GM21737 (cell line): ENCODE results near the gene HSD17B4.
"Not testable (repeated sequence)": the region's sequence is repeated elsewhere in the genome, so short reads cannot be mapped to it uniquely, and the experiment has no call there.

ENCODE experiments used
- ATAC-seq: cut with Tn5 transposase; IDR thresholded peaks from one replicate; pipeline ENCODE4 v1.9.1; 2021; ENCODE audit warnings: mild to moderate bottlenecking, moderate library complexity; ENCODE audit not compliant: unreplicated experiment

The HSD17B4 gene

DNA sequence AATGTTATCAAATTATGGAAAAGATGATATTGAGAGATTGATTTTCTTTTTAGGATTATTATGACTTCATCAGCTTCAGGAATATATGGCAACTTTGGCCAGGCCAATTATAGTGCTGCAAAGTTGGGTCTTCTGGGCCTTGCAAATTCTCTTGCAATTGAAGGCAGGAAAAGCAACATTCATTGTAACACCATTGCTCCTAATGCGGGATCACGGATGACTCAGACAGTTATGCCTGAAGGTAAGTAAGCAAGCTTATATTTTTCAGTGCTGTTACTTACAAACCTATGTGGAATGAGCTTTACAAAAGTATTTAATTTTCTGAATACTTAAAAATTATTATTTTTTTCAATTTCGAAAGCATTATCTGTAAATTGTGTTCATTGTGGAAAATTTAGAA is 26.5 kb downstream of the HSD17B4 start:
- no peak for ATAC-seq

DNA sequence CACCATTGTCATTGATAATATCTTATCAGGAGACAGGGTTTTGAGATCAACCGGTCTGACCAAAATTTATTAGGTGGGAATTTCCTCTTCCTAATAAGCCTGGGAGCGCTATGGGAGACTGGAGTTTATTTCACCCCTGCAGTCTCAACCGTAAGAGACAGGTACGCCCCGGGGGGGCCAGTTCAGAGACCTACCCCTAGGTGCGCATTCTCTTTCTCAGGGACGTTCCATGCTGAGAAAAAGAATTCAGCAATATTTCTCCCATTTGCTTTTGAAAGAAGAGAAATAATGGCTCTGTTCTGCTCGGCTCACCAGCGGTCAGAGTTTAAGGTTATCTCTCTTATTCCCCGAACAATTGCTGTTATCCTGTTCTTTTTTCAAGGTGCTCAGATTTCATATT is 28.3 kb downstream of the HSD17B4 start:
- ATAC-seq = not testable (repeated sequence)

- ATAC-seq = no peak
Measured at GRCh38 chr5:119483155-119483554, 30.9 kb downstream of the HSD17B4 start.

GRCh38 chr5:119484884-119485283 is 32.6 kb downstream of the HSD17B4 start:
- ATAC-seq = no peak

DNA sequence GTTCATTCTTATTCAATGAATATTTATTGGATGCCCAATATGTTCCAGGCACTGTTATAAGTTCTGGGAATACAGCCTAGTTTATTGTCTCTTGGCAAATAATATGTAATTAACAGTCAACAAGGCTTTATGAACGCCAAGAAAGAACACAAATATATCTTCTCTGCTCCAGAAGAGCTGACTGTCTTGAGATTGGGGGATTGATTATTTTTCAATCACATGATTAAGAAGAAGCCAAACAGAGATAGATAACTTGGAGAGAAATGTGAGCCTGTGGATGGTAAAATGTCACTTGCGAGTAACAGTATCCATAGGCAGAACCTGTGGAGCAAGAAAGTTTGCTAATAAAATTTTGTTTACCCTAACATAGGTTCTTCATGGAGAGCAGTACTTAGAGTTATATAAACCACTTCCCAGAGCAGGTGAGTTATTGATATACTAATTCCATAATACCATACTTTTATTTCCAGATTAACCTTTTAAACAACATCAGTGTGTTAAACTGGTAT is 49.4 kb downstream of the HSD17B4 start:
- ATAC-seq = no peak

DNA sequence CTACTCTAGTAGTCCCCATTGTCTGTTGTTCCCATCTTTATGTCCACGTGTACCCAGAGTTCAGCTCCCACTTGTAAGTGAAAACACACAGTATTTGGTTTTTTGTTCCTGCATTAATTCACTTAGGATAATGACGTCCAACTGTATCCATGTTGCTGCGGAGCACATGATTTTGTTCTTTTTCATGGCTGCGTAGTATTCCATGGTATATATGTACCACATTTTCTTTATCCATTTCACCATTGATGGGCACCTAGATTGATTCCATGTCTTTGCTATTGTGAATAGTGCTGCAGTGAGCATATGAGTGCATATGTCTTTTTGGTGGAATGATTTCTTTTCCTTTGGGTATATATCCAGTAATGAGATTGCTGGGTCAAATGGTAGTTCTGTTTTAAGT is 51.6 kb downstream of the HSD17B4 start:
- not testable (repeated sequence) for ATAC-seq

- ATAC-seq = no peak
Measured at GRCh38 chr5:119512277-119512676, 60.0 kb downstream of the HSD17B4 start.

DNA sequence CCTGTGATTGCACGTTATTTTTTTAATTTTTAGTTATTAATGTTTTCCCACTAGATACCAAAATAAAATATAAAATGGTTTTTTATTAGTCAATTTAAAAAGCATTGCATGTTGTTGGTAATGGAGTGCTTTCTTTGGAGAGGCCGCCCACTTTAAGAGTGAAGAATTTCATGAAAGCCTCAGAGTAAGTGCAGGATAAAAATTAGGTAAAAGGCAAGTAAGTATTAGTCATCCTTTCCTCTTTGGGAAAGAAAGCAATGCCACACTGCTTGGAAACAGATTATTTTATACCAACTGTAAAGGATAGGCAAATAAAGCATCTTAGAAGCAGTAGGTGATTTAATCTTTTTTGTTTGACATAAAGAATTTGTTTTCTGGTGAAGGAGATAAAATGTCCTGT is 62.9 kb downstream of the HSD17B4 start:
- ATAC-seq = no peak

- ATAC-seq = not testable (repeated sequence)
Measured at GRCh38 chr5:119517115-119517514, 64.8 kb downstream of the HSD17B4 start.

DNA sequence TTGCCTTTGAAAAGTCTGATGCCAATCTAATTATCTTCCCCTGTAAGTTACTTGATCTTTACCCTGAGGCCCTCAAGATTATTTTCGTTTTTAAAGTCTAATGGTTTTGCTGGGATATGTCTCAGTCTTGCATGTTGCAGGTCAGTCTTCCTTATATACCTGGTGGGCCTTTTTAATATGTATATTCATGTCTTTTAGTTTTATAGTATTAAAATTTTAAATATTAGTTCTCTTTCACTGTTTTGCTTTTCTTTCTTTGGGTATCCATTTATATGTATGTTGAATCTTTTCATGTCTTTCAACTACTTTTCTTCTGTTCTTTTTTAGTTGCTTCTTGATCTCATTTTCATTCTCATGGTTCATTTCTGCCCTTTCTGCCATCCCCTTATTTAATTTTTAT is 68.9 kb downstream of the HSD17B4 start:
- no peak for ATAC-seq

DNA sequence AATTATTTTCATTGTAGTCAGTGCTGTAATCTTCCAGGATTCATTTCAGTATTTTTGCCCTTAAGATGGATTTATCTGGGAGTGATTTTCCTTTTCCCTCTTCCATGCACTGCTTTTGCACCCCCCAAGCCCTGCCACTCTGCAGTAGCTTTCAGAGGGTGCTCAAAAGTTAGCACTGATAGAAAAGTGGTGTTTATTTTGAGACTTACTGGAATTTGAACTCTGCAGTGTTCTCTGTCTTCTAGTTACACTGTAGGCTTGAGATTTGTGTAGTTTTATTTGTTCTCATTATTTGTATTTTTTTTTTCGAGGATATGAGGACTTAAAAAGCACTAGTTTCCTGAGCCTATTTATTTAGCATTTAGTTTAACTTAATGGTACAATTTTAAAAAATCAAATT is 70.5 kb downstream of the HSD17B4 start:
- ATAC-seq = no peak

DNA sequence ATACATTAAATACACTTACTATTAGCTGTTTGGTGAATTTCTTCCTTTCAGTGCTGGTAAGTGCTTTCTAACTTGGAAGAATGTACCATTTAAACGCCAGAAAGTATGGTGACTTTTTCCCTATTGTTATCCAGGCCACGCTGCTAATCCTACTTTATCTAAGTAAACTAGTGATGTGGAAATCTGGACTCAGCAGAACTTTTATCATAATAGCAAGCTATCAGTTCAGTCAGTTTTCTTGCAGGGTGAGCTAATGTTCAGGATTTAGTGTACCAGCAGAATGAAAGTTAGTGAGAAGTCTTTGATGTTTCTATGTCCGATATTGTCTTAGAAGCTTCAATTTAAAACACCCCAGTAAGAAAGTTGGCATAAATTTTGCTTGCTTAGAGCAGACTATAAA is 72.2 kb downstream of the HSD17B4 start:
- ATAC-seq = no peak

DNA sequence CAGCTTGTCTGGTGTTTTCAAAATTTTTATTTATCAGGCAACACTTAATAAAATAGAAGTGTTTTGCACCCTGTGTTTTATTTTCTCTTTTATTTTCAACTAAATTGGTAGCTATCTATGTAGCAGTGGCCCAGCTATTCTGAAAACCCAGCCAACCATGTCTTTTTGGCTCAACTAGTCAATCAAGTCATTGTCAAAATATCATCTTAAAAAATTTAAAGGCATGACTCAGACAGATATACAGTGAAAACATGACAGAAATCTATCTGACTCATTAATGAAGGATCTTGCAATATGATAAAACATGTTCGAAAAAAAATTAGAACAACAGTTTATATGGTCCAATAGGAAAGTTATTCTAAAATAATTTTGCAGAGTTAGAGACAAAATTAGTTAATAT is 75.1 kb downstream of the HSD17B4 start:
- no peak for ATAC-seq

DNA sequence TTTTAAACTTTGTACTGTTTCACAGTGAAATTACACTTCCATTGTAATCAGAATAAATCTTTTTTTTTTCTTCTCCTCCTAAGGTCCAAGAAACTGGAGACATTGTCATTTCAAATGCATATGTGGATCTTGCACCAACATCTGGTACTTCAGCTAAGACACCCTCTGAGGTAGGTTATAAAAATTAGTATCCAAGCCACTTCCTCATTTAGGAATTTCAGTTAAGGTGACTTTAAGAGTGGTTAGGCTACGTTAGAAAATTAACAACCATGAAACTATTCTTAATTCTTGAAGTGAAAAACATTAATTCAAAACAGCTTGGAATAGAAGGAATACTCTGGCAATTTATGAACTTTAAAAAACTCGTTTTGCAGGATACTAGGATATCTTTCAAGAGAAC is 77.5 kb downstream of the HSD17B4 start:
- no peak for ATAC-seq

- ATAC-seq = no peak
Measured at GRCh38 chr5:119532637-119533036, 80.3 kb downstream of the HSD17B4 start.

GRCh38 chr5:119537704-119538103 is 85.4 kb downstream of the HSD17B4 start:
- ATAC-seq = peak; percentile 100

DNA sequence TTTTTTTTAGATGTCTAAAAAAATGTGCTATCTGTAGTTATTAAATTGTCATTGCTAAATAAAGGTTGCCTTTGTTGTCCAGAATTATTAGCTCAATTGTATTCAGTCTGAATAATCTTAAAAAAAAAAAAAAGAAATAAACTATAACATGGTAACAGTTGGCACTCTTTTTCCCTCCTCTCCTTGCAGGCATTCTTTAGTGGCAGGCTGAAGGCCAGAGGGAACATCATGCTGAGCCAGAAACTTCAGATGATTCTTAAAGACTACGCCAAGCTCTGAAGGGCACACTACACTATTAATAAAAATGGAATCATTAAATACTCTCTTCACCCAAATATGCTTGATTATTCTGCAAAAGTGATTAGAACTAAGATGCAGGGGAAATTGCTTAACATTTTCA is 89.4 kb downstream of the HSD17B4 start:
- ATAC-seq = no peak

- ATAC-seq = no peak
Measured at GRCh38 chr5:119551819-119552218, 99.5 kb downstream of the HSD17B4 start.

DNA sequence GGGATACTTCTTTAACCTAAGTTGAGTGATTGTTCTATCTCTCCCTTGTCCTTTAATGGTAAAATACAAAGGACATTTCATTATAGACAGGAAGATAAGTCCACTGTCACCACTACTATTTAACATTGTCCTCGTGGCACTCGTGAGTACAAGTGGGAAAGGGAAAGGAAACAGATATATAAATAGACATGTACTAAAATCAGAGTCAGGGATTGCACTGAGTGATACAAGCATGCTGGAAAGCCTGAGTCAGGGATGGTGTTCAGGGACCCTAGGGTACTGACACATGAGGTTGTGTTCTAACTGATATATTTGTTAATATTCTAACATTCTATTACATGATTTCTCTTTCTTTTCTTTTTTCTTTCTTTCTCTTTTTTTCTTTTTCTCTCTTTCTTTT is 102.3 kb downstream of the HSD17B4 start:
- ATAC-seq = no peak

DNA sequence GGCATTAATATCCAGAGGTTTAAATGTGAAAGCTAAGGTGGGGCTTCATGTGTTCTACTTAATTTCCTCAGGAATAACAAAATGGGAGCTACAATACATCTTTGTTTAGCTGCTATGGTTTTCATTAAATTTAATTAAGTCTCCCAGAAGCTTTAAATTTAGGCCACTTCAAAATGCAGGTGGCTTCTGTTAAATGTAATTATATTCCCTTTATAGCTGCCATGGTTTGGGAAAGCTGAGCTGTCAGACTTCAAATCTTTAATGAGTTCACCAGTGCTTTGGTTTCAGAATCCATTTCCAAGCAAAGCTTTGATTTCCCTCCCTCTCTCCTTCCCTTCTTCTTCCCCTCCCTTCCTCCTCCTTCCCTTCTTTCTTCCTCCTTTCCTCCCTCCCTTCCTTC is 118.6 kb downstream of the HSD17B4 start:
- ATAC-seq = no peak

DNA sequence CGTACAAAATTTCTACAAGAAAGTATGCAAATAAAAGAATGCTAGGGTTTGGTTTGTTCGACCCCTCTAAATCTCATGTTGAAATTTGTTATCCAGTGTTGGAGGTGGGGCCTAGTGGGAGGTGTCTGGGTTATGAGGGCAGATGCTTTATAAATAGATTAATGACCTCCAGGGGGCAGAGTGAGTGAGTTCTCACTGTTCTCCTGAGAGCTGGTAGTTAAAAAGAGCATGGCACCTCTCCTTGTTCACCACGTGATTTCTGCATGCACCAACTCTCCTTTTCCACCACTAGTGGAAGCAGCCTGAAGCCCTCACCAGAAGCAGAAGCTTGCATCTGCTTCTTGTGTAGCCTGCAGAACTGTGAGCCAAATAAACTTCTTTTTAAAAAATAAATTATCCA is 126.6 kb downstream of the HSD17B4 start:
- ATAC-seq = peak; percentile 47

GRCh38 chr5:119582987-119583386 is 130.7 kb downstream of the HSD17B4 start:
- no peak for ATAC-seq

- ATAC-seq = peak; percentile 95
Measured at GRCh38 chr5:119583684-119584083, 131.4 kb downstream of the HSD17B4 start.
